ENCODE results near the gene BET1. TPM values are rescaled to one million over a fixed set of nuclear protein-coding genes. Genes with fewer than 3 reads are reported as not detected.

Gene BET1
- total RNA-seq, 4 donors from 2014 or later: 15.3 to 24.9 (median 20.0) TPM

DNA sequence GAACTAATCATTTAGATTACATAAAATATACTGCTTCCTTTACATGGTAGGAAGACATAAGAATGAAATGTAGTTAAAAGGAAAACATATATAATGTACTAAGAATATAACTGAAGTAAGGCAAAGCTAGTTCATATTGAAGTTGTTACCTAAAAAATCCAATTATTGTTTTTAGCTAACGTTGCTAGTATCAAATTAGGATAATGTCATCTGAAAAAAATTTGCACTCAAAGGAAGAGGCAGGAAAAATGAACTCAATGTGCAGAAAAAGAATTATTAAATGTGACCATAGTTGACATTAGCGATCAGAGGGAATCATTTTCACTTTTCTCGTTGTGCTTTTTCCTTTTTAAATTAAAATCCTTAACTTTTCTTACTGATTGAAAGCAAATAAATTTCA lies 1.6 kb upstream of the BET1 start:
- no peak for TF ChIP-seq EP300 (IDR thresholded peaks at IDR 0.05)
- TF ChIP-seq POLR2A (IDR thresholded peaks at IDR 0.05): no peak
- TF ChIP-seq, protein P1, sequence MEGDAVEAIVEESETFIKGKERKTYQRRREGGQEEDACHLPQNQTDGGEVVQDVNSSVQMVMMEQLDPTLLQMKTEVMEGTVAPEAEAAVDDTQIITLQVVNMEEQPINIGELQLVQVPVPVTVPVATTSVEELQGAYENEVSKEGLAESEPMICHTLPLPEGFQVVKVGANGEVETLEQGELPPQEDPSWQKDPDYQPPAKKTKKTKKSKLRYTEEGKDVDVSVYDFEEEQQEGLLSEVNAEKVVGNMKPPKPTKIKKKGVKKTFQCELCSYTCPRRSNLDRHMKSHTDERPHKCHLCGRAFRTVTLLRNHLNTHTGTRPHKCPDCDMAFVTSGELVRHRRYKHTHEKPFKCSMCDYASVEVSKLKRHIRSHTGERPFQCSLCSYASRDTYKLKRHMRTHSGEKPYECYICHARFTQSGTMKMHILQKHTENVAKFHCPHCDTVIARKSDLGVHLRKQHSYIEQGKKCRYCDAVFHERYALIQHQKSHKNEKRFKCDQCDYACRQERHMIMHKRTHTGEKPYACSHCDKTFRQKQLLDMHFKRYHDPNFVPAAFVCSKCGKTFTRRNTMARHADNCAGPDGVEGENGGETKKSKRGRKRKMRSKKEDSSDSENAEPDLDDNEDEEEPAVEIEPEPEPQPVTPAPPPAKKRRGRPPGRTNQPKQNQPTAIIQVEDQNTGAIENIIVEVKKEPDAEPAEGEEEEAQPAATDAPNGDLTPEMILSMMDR (IDR thresholded peaks at IDR 0.05): no peak
- H3K27ac ChIP-seq: no peak overlapping the region
- H3K4me3 ChIP-seq: no peak overlapping the region
- H3K27me3 ChIP-seq: no peaks in the 10 kb centered on the region
- WGBS, 2 donors: 64 to 70% methylated on average over 3 of the region's 3 CpGs
- no peaks in the 10 kb centered on the region for H3K36me3 ChIP-seq
- DNase-seq (ENCODE audit: low spot score in 2 of 2): no peak
- peaks cover 0 to 30% (median 13%) of the 10 kb centered on the region in 4 donors for H3K4me1 ChIP-seq
- no peaks in the 10 kb centered on the region for H3K9me3 ChIP-seq

DNA sequence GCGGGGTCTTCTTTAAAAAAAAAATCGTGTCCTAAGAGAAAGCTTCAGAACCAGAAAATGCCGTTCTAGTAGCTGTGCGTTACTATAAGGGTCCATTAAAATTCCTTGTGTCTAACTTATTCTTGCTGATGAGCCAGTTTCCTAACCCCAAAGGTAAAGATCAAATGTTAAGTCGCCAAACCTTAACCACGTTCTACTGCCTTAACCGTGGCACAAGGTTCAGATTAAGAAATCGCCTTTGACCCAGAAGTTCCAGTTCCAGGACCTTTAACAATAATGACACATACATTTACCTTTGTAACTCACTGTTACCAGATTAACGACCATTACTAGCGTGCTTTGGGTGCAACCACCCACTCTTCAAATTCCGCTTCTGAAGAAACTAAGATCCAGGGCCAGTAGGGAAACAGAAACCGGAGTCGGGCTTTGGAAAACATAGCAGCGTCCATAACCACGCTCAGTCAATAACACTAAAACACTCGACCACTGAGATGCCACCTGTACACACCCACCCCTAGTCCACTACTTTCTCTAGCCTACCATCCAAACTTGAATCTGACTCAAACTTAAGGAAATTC lies 620 bp downstream of the BET1 start:
- peaks cover 0 to 5% (median 0%) of the 10 kb centered on the region in 3 donors for H3K36me3 ChIP-seq
- H3K4me3 ChIP-seq: peak overlapping the region; percentile 66 to 93 (median 72)
- H3K4me1 ChIP-seq: peaks cover 0 to 31% (median 13%) of the 10 kb centered on the region in 4 donors
- 4 to 6% methylated on average over 16 of the region's 16 CpGs for WGBS, 2 donors
- peak in 1 of 2 donors; percentile 8 for DNase-seq (ENCODE audit: low spot score in 2 of 2)
- H3K9me3 ChIP-seq: no peaks in the 10 kb centered on the region
- H3K27ac ChIP-seq: peak overlapping the region; percentile 54 to 93 (median 90)
- no peaks in the 10 kb centered on the region for H3K27me3 ChIP-seq
- TF ChIP-seq, protein P1 (IDR thresholded peaks at IDR 0.05): no peak
- TF ChIP-seq EP300 (IDR thresholded peaks at IDR 0.05) (no peak), POLR2A (IDR thresholded peaks at IDR 0.05) (no peak)

DNA sequence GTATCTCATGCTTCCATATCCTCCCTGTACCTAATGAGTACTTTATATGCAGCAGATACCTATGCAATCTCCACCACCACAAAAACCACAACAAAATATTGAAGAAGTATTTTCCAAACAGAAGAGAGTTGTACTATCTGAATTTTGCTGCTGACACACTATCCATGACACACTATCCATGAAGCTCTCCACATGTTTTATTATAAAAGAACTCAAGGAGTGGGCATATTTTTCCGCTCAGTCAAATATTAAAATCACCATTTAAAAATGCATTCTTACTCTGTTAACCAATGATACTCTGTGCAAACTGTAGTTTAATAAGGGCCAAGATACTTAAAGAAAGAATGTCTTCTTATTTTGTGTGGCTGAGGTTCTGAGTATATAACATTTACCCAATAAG lies 2.8 kb downstream of the BET1 start:
- peaks cover 0 to 15% (median 0%) of the 10 kb centered on the region in 3 donors for H3K36me3 ChIP-seq
- H3K9me3 ChIP-seq: no peaks in the 10 kb centered on the region
- H3K27me3 ChIP-seq: no peaks in the 10 kb centered on the region
- TF ChIP-seq, protein P1 (IDR thresholded peaks at IDR 0.05): no peak
- TF ChIP-seq POLR2A (IDR thresholded peaks at IDR 0.05) (no peak), EP300 (IDR thresholded peaks at IDR 0.05) (no peak)
- no peak overlapping the region for H3K4me3 ChIP-seq
- 83 to 85% methylated on average over 1 of the region's 1 CpG for WGBS, 2 donors
- peaks cover 0 to 31% (median 13%) of the 10 kb centered on the region in 4 donors for H3K4me1 ChIP-seq
- DNase-seq (ENCODE audit: low spot score in 2 of 2): no peak
- H3K27ac ChIP-seq: no peak overlapping the region

DNA sequence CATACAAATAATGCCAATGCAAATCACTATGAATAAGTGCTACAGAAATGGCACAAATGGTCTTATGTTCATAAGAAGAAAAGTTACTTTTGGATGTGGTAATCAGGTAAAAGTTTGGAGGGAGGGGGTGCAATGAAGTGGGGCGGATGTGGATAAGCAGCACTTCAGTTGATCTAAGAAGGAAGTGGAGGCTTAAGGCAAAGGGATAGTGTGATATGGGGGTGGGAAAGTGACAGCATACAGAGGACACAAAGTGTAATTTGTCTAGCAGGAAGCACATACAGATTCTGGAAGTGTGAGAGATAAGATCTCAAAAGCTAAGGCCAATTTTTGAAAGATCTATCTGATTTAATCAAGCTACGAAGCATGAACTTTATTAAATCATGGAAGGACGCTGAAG lies 6.3 kb downstream of the BET1 start:
- Histone ChIP-seq H3K4me3 (no peak overlapping the region), H3K4me1 (peaks cover 0 to 20% (median 9%) of the 10 kb centered on the region in 4 donors), H3K27me3 (no peaks in the 10 kb centered on the region), H3K36me3 (peaks cover 0 to 36% (median 0%) of the 10 kb centered on the region in 3 donors), H3K27ac (no peak overlapping the region), H3K9me3 (no peaks in the 10 kb centered on the region)
- DNase-seq (ENCODE audit: low spot score in 2 of 2): no peak
- WGBS, 2 donors: 95% methylated on average over 3 of the region's 3 CpGs
- TF ChIP-seq EP300 (IDR thresholded peaks at IDR 0.05) (no peak), POLR2A (IDR thresholded peaks at IDR 0.05) (no peak)
- TF ChIP-seq, protein P1 (IDR thresholded peaks at IDR 0.05): no peak

DNA sequence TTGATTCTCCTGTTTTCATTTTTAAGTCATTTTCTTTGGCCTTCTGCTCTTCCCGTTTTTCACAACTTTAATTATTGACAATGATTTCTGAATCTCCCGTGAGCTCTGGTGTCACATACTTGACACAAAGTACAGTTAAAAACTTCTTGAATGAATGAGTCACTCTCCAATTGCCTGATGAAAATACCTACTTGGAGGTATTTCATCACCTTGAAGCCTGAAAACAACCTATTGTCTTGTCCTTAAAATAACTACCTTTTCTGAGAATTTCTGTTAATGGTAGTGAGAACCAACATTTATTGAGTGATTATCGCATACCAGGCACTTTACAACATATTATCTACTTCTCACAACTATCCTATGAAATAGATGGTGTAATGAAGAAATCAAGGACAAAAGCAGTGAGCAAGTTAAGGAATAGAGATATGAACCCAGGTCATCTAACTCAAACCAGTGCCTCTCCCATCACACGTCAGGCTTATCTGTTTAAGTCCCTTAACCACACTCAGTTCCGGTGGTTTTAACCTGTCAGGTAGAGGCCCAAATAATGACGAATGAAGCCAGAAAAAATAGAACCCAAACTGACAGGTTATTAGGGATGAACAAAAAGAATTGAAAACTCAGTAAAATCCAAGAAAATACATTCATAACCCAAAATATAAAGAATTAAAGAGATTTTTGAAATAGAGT lies 11.6 kb downstream of the BET1 start:
- H3K4me3 ChIP-seq: no peak overlapping the region
- H3K4me1 ChIP-seq: no peaks in the 10 kb centered on the region
- peaks cover 0 to 35% (median 0%) of the 10 kb centered on the region in 3 donors for H3K36me3 ChIP-seq
- H3K27me3 ChIP-seq: no peaks in the 10 kb centered on the region
- DNase-seq (ENCODE audit: low spot score in 2 of 2): no peak
- H3K9me3 ChIP-seq: no peaks in the 10 kb centered on the region
- no peak overlapping the region for H3K27ac ChIP-seq
- TF ChIP-seq, protein P1 (IDR thresholded peaks at IDR 0.05): no peak
- TF ChIP-seq POLR2A (IDR thresholded peaks at IDR 0.05) (no peak), EP300 (IDR thresholded peaks at IDR 0.05) (no peak)
- 88 to 89% methylated on average over 6 of the region's 6 CpGs for WGBS, 2 donors

Data from tibial nerve (tissue), 4 donors.